HUDEP-2 (cell line): Measurements from ENCODE around the gene ADNP.
"Not testable (repeated sequence)": the region's sequence is repeated elsewhere in the genome, so short reads cannot be mapped to it uniquely, and the experiment has no call there.

Experiments used
- DNase-seq, 76 experiments: peaks; one replicate each; lab custom pipeline; 2025; ENCODE audit not compliant: unreplicated experiment in 76 of 76; lab: John Stamatoyannopoulos, UW

Gene ADNP

DNA sequence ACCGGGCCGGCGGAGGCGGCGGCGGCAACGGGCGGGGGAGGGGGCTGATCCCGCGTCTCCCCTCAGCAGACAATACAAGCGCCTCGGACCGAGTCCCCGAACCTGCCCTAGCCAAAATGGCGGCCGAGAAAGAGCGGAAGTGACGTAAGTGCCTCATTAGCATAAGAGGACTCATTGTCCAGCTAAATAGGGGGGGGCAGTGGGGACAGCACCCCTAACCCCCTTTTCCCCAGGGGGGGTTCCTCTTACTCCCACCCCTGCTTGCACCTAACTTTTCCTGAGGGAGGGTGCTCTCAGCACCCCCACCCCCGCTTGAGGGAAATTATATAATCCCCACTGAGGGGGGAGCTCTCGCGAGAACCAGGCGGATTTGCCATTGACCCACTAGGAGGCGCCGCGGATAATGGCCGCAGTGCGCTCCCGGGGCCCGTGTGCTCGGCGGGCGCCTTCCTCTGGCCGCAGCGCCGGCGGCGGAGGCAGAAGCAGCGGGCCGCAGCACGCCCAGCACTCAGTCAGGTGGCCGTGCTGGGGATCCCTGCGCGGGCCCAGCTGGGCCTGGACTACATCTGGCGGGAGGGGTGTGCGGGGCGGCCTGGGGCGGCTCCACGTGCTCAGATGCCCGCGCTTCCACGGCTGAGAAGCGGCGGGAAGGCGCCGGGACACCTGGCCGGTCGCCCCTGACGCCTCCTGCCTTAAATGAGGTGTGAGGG lies at the start of gene ADNP:
Gene ADNP (minus strand): TSS at position 132 of the 710 bp plus-strand sequence. CDS start 27,441 bp downstream, outside the sequence.
- peak; percentile 25 to 98 (median 85) for DNase-seq

DNA sequence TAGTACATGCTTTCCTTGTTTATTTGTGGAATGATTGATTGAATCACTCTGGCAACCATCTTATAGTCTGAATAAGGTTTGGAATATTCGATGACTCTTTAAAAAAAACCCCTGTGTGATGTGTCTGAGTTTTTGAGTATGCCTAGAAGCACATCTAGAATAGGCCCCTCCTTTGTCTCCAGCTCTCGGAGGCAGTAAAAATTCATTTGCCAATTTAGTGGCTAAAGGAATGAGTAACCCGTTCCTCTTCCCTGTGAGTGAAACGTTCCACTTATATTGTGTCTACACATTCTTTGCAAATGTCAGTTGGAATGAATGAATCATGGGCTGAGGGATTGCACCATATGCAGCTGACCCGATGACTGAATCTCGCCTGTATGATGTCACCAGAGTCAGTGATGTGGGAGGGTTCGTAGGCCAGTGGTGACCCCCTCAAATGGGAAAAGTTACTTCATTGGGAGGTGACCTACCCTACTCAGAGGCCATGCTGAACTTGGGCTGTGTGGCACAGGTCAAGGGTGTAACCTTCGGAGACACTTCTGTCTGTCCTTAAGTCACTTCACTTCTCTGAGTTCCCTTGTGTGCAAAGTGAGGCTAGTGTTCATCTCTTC lies 48.9 kb upstream of the ADNP start:
- DNase-seq, result peak in 1 of 76 experiments; percentile 7

DNA sequence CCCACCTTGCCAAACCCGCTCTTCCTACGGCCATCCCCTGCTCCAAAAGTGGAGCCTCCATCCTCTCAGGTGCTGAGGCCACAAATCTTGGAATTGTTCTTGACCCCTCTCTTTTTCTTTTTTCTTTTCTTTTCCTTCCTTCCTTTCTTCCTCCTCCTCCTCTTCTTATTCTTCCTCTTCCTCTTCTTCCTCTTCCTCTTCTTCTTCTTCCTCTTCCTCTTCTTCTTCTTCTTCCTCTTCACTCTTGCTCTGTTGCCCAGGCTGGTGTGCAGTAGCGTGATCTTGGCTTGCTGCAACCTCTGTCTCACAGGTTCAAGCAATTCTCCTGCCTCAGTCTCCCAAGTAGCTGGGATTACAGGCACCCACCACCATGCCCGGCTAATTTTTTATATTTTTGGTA lies 47.3 kb upstream of the ADNP start:
- DNase-seq, result not testable (repeated sequence)

DNA sequence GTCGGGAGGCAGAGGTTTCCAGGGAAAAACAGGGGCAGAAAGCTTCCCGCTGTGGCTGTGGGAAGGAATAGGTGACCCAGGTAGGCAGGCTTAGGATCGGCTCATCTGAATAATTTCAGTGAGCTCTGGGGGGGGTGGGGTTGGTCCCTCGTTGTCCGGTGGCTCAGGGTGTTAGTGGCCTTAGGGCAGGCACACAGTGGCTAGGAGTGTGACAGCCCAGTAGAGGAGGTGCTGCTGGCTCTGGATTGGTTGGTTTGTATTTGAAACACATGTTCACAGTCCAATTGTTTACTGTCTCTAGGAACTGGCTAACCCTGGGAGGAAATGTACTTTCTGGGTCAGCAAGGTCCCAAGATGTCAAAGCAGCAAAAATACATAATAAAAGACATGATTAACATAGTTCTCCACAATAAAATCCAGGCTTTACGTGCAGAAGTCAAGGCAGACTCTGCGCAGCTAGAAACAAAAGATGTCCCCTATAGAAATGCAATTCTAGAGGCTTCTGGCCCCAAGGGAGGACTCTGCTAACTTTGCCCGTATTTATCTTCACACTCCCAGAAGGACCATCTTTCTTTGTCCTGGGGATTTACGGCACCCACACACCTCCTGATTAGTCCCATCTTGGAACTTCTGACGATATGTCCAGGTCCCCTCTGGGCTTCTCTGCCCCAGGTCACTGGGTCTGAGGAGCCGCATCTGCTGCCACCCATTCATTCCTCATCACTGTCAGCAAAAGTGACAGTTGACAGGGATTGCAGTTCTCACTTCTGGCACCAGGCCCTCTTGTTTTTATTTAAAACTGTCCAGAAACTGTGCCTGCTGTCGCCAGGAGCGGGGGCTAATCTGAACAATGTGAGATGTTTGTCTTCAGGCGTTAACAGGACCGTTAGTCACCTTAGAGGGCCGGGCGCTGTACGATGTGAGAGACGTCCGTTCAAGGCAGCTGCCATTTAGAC lies 46.1 kb upstream of the ADNP start:
- no peak for DNase-seq

DNA sequence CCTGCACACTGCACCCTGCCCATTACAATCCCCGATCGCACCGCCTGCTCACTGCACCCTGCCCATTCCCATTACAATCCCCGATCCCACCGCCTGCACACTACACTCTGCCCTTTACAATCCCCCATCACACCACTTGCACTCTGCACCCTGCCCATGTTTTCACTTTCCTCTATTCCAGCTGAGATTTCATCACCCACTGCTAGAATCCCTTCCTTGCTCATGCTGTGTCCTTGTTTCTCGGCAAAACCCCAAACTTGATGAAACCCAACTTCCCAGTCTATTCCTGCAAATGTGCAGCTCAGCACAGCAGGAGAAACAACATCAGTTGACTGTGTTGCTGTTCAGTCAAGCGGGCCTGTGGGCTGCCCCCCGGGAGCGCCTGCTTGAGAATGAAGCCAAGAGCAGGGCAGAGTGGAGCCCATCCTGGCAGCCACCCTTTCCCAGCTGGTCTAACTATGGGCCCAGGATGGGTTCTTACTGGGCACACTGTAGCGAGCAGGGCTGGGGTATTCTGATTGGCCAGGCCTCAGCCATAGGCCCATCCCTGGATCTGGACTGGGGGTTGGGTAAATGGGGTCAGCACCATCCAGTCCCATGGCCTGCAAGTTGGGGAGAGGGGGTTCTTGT lies 44.6 kb upstream of the ADNP start:
- no peak for DNase-seq

DNA sequence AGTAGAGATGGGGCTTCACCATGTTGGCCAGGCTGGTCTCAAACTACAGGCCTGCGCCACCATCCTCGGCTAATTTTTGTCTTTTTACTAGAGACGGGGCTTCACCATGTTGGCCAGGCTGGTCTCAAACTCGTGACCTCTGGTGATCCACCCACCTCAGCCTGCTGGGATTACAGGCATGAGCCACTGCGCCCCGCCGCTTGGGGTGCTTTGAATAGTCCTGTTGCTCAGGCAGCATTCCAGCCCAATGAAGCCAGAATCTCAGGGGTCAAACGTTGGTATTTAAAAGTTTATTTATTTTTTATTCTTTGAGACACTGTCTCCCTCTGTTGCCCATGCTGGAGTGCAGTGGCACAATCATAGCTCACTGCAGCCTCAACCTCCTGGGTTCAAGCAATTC lies 38.7 kb upstream of the ADNP start:
- no peak for DNase-seq

DNA sequence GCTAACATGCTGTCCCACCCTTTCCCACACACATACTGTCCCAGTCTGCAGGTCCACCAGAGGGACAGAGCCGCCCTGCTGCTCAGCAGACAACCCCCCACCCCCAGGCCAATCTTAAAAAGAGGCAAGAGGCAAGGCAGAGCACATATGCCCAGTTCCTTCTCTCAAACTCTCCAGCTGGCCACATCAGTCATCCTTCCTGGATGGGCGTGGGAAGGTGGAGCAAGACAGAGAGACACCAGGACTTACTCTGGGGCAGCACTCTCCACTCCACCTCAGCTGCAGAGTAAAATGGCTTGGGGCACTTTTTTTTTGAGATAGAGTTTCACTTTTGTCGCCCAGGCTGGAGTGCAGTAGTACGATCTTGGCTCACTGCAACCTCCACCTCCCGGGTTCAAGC lies 38.2 kb upstream of the ADNP start:
- no peak for DNase-seq

DNA sequence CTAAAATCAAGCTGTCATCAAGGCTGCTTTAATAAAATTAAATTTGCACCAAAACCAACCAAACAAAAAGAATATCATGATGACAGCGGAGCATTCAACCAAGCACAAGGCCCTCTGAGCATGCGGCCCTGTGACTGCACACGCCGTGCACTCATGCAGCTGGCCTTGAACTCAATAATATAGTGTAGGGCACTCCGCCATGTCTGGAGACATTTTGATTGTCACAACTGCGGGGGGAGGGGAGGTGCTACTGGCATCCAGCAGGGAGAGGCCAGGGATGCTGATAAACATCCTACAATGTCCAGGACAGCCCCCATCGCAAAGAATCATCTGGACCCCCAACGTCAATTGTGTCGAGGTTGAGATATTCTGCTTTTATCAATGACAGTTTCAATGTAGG lies 37.1 kb upstream of the ADNP start:
- no peak for DNase-seq

DNA sequence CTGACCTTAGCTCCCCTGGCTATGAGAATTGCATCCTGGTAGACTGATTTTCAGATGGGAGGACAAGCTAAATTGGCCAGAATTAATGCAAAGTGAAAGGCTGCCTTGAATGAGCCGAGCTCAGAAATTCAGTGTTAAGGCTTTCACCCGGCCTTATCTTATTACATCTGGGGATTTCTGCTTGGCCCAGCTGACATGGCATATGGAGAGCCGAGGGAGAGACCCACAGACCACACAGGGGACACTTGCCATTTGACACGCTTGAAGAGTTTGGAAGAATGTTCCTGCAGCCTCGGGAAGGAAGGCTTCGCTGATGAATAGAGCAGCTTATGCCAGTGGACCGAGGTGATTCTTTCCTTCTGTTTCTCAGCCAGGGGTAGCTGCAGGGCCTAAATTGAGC lies 36.3 kb upstream of the ADNP start:
- no peak for DNase-seq

DNA sequence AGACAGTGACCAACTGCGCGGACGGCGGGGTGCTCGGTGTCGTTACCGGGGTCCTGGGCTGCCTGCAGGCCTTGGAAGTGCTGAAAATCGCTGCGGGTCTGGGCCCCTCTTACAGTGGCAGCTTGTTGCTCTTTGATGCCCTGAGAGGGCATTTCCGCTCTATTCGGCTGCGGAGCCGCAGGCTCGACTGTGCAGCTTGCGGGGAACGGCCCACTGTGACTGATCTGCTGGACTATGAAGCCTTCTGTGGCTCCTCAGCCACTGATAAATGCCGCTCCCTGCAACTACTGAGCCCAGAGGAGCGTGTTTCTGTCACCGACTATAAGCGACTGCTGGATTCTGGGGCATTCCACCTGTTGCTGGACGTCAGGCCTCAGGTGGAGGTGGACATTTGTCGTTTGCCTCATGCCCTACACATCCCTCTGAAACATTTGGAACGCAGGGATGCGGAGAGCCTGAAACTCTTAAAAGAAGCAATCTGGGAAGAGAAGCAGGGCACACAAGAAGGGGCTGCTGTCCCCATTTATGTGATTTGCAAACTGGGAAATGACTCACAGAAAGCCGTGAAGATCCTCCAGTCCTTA lies 28.4 kb upstream of the ADNP start:
- no peak for DNase-seq

DNA sequence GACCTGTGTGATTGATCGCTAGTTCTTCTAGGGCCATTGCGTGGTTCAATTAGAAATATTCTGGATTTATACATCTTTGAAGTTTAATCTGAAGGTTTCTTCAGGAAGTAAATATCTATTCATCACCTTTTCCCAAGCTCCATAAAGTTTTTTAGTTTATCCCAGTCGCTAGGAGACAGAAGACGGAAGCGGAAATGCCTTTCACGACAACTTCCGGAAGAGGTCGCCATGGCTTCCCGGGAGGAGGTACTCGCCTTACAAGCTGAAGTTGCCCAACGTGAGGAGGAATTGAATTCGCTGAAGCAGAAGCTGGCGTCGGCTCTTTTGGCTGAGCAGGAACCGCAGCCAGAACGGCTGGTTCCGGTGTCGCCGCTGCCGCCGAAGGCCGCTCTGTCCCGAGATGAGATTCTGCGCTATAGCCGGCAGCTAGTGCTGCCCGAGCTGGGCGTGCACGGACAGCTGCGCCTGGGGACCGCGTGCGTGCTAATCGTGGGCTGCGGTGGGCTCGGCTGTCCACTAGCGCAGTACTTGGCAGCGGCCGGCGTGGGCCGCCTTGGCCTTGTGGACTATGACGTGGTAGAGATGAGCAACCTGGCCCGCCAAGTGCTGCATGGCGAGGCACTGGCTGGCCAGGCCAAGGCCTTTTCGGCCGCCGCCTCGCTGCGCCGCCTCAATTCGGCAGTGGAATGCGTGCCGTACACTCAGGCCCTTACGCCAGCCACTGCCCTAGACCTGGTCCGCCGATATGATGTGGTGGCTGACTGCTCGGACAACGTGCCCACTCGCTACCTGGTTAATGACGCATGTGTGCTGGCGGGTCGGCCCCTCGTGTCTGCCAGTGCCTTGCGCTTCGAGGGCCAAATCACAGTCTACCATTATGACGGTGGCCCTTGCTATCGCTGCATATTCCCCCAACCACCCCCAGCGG lies 27.6 kb upstream of the ADNP start, which contains the start of gene MOCS3:
Gene MOCS3 (plus strand): TSS at position 204 of the 928 bp plus-strand sequence. CDS start 25 bp downstream, at position 229.
- peak in 72 of 76 experiments; percentile 41 to 92 (median 76) for DNase-seq

DNA sequence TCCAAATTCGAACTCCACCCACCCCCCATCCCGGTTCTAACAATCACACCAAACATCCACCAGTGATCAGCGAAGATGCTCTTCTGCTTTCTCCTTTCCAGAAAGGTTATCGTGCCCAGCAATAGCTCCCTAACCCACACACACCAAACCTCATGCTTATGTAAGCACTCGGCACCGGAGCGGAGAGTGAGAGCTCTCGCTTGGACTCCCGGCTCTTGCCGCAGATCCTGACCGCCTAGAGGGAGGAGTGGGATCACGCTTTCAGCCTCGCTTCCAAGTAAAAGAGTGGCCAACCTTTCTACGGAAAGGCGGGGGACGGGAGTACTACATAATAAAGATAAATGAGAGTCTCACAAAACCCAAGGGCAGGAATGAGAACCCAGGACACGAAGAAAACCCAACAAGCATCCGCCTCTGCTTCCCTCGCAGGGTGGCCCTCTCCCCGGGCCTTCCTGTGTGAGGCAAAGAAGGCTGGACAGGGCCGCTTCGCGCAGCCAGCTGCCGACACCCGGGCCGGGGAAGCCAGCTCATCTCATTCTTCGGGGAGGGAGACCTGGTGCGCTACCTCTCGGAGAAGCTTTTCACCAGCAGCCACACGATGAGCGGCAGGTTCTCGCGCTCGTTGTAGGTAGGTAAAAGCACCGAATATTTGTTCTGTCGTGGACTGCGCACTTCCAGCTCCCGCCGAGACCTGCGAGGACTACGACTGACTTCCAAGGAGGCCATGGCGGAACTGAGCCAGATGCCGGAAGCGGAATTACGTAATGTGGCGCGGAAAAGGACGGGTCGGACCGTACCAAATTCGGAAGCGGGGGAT lies 26.8 kb upstream of the ADNP start, which contains the start of gene DPM1:
Gene DPM1 (minus strand): TSS at position 735 of the 817 bp plus-strand sequence. CDS start 9 bp downstream, at position 726.
- peak in 64 of 76 experiments; percentile 5 to 92 (median 75) for DNase-seq

DNA sequence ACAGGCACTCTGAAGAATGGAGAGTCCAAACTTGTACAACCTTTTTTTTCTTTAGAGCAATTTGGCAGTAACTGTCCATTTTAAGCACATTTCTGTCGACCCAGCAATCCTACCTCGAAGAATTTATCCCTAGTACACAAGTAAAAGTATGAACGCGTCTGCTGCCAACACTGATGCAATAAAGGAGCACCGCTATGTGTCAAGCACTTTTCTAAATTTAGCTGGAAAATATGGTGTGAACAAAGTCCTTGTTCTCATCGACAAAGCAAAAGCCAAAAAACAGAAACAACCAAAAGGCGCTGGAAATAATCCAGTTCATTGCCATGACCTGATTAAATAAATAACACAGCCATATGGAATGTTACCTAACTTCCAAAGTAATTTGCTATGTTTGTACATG lies 26.0 kb upstream of the ADNP start:
- DNase-seq, result no peak

DNA sequence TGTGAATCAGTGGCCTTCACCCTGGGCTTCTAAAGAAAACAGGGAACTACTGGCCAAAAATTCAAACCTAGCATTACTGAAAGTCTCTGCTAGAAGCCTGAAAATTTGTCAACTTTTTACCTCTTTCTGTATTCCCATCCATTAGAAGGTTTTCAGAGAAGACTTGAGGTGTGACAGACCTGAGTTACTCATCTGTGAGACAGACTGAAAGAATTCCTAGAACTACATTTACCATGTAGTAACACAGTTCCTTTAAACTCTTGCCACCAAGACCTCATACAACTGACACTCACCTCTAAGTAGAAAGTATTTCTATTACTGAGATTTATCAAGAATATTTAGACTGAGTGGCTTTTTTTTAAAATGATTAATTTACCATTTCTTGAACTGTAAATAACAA lies 22.6 kb upstream of the ADNP start:
- DNase-seq, result no peak

DNA sequence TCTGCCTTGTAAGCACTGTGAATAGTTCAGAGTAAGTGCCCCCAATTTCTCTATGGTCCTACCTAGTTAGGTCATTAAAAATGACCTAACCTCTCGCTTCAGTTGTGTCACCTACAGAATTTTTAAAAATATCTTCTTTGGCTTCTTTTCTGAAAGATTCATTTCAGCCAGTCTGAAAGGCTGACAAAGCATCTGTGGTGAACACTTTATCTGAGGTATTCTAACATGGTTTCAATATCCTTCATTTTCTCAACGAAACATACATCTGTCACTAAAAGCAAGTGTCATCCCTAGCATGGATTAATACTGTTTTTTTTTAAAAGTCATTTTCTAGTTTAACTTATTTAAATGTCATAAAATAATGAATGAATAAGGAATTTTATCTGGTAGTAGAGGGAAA lies 22.0 kb upstream of the ADNP start:
- no peak for DNase-seq

DNA sequence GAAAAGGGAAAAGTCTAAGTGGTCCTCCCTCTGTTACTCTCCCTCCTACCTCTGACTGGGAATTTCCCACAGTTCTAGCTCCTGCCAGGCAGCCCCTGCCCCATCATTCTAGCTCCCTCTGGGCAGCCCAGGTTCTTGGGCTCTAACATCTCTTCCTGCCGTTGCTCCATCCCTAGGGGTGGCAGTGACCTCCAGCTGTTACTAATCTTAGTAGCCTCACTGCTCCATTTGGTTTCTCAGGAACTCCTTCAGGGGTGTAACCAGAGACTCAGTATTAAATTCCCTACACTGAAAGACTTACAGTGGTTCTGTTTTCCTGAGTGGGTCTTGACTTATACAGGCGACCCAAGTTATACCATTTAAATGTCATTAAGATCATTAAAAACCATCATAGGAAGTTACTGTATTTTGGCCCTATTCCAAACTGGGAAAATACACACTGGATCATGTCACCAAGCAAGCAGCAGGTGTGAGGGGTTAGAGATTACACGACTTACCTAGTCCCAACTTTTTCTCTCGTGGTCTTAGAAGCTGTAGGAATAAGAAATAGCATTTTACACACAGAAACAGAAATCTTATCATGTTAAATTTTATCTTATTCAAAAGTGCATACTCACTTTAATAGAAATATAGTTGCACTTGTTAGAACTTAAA lies 17.0 kb upstream of the ADNP start:
- DNase-seq, result no peak

DNA sequence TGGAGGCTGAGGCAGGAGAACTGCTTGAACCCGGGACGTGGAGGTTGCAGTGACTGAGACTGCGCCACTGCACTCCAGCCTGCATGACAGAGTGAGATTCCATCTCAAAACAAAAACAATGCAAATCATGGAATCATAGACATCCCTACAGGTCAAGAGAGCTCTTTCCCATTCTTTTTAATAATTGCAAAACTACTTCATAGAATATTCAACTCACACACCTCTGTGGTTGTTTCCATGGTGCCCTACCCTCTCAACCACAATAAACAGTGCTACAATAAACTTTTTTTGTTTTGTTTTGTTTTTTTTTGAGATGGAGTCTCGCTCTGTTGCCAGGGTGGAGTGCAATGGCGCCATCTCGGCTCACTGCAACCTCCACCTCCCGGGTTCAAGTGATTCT lies 11.8 kb upstream of the ADNP start:
- no peak for DNase-seq

DNA sequence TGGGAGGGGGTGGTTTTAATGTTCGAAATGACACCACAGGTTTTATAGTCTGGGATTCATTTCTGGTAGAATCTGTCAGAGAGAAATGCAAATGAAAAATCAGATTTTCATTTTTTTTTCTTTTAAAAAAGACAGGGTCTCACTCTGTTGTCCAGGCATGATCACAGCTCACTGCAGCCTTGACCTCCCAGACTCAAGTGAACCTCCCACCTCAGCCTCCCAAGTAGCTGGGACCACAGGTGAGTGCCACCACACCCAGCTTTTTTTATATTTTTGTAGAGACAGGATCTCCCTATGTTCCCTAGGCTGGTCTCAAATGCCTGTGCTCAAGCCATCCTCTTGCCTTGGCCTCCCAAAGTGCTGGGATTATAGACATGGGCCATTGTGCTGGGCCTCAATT lies 2.4 kb upstream of the ADNP start:
- no peak for DNase-seq
